ENCODE data around the gene PRSS50. TPM values are rescaled to one million over a fixed set of nuclear protein-coding genes. Genes with fewer than 3 reads are reported as not detected.

The PRSS50 gene
- total RNA-seq, 1 experiment from 2014 or later, result not detected

DNA sequence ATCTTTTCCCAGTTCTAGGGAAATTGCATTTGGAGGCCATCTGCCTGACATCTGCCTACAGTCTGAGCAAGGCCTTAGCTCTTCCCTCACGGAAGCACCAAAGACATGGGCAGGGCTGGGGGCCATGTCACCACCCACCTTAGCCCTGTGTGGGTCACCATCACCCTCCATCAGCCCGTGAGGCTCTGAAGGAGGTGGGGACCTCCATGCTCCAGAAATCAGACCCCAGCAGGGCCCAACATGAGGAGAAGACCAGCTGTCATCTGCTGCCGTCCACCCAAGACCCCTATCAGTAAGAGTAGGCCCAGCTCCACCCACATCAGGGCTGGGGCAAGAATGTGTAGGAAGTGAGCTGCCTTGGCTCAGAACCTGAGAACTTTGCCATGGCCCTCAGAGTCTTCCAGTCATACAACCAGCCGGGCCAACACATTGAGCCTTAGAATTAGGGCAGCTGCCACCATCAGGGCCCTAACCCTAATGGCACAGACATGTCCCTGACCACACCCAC, 14.6 kb downstream of the PRSS50 start:
- Histone ChIP-seq H3K27me3 (replicated peaks; ENCODE audit: control insufficient read depth, insufficient read depth, low read length) (no peaks in the 10 kb centered on the region; the same call in 1 of the 2 replicates), H3K36me3 (ENCODE audit: control insufficient read depth, insufficient read depth, low read length) (no peaks in the 10 kb centered on the region), H3K4me3 (ENCODE audit: low read depth, low read length) (no peak overlapping the region), H3K9me3 (no peaks in the 10 kb centered on the region), H3K4me1 (no peaks in the 10 kb centered on the region)
- TF ChIP-seq, protein P1, sequence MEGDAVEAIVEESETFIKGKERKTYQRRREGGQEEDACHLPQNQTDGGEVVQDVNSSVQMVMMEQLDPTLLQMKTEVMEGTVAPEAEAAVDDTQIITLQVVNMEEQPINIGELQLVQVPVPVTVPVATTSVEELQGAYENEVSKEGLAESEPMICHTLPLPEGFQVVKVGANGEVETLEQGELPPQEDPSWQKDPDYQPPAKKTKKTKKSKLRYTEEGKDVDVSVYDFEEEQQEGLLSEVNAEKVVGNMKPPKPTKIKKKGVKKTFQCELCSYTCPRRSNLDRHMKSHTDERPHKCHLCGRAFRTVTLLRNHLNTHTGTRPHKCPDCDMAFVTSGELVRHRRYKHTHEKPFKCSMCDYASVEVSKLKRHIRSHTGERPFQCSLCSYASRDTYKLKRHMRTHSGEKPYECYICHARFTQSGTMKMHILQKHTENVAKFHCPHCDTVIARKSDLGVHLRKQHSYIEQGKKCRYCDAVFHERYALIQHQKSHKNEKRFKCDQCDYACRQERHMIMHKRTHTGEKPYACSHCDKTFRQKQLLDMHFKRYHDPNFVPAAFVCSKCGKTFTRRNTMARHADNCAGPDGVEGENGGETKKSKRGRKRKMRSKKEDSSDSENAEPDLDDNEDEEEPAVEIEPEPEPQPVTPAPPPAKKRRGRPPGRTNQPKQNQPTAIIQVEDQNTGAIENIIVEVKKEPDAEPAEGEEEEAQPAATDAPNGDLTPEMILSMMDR (IDR thresholded peaks at IDR 0.05; ENCODE audit: insufficient read depth in 1 of 2, low read depth in 1 of 2, low read length in 1 of 2, severe bottlenecking in 1 of 2, unreplicated experiment in 1 of 2), result no peak
- Mint-ChIP-seq H3K9me3 (ENCODE audit: unreplicated experiment) (no peaks in the 10 kb centered on the region), H3K4me1 (ENCODE audit: low read depth, unreplicated experiment) (no peaks in the 10 kb centered on the region), H3K4me3 (ENCODE audit: unreplicated experiment) (no peak overlapping the region), H3K27me3 (ENCODE audit: insufficient read depth, unreplicated experiment) (peaks cover 6% of the 10 kb centered on the region), H3K36me3 (ENCODE audit: insufficient read depth, unreplicated experiment) (no peaks in the 10 kb centered on the region), H3K27ac (ENCODE audit: unreplicated experiment) (no peak overlapping the region)
- no peak for DNase-seq
- ChIA-PET POLR2A (no interaction called here), CTCF (interaction anchor here (0.8 to 2.3 kb wide), 2 partner anchors 173 to 207 kb away, joined by 3 to 5 read pairs; no protein-coding TSS in a partner anchor)
- intact Hi-C loops (cut with micrococcal nuclease; ENCODE audit: unreplicated experiment), result no loop called here
- no TSS peak for BruUV-seq (replicated peaks)

DNA sequence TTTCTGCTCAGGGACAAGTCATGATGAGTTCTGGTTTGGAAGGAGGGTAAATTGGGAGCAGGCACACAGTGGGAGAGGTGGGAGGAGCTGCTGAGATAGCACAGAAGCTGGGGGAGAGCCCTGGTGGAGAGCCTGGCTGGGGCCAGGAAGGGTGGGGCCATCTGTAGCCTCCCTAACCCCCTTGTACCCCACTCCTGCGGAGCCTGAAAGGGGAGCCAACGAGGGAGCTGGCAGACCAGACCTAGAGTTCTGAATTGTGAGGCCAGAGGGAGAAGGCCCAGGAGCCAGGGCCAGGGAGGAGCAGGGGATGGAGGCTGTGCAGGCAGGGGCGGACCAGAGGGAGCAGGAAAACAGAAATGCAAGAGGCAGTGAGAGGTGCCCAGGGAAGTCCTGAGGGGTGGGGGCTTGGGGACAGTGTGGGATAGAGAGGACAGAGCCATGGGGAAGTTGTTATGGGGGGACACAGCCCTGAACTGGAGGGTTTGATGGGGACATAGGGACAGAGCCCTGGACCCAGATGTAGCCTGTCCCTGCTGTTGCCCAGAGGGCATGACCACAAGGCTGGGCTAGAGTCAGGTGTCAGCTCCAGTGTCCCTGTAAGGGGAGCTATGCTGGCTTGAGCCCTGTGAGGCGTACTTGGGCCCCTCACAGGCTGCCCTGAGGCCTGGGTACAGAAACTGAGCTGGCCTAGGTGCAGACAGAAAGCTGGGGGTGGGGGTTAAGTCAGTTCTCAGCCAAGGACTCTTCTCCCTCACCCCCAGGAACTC, 15.2 kb downstream of the PRSS50 start:
- H3K4me3 ChIP-seq (ENCODE audit: low read depth, low read length), result no peak overlapping the region
- ChIA-PET CTCF (interaction anchor here (0.8 to 2.3 kb wide), 2 partner anchors 174 to 207 kb away, joined by 3 to 5 read pairs; no protein-coding TSS in a partner anchor), POLR2A (no interaction called here)
- H3K36me3 ChIP-seq (ENCODE audit: control insufficient read depth, insufficient read depth, low read length), result no peaks in the 10 kb centered on the region
- Mint-ChIP-seq H3K4me1 (ENCODE audit: low read depth, unreplicated experiment) (no peaks in the 10 kb centered on the region), H3K4me3 (ENCODE audit: unreplicated experiment) (no peak overlapping the region), H3K27me3 (ENCODE audit: insufficient read depth, unreplicated experiment) (peaks cover 6% of the 10 kb centered on the region), H3K27ac (ENCODE audit: unreplicated experiment) (no peak overlapping the region), H3K36me3 (ENCODE audit: insufficient read depth, unreplicated experiment) (no peaks in the 10 kb centered on the region), H3K9me3 (ENCODE audit: unreplicated experiment) (no peaks in the 10 kb centered on the region)
- no TSS peak for BruUV-seq (replicated peaks)
- DNase-seq, result no peak
- no peaks in the 10 kb centered on the region for H3K4me1 ChIP-seq
- no peaks in the 10 kb centered on the region for H3K9me3 ChIP-seq
- intact Hi-C loops (cut with micrococcal nuclease; ENCODE audit: unreplicated experiment), result no loop called here
- TF ChIP-seq, protein P1 (IDR thresholded peaks at IDR 0.05; ENCODE audit: insufficient read depth in 1 of 2, low read depth in 1 of 2, low read length in 1 of 2, severe bottlenecking in 1 of 2, unreplicated experiment in 1 of 2), result no peak
- no peaks in the 10 kb centered on the region; the same call in 1 of the 2 replicates for H3K27me3 ChIP-seq (replicated peaks; ENCODE audit: control insufficient read depth, insufficient read depth, low read length)

DNA sequence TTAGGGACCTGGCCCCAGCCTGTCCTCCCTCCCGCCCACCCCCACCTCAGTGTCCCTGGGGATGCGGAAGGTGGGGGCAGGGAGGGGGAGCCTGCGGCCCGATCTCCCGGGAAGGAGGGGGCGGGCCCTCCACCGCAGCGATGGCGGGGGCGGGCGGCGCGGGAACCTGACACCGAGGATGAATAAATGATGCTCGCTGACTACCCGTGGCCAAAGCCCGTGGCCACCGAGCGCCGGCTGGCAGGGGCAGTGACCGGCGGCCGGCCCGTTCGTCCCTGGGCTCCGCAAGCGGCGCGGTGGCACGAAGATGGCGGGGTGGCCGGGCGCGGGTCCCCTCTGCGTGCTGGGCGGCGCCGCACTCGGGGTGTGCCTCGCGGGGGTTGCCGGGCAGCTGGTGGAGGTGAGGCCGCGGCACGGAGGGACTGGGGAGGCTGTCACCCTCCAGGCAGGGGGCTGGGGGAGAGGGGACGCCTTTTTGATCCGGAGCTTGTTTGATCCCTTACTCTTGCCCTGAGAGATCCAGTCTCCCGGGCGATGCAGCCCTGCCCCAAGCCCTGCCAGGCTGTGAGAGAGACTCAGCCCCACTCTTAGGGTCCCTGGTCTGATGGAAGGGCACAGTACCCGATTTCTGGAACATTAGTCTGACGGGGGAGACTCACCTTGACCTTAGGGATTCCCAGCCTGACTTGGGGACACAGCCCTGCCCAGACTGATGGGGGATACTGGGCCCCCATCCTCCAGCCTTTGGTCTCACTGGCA, 16.3 kb downstream of the PRSS50 start, which contains the start of gene TMIE:
Gene TMIE, plus strand, starts transcription at position 212 of the 759 bp plus-strand sequence. Its CDS starts 96 bp downstream, at position 308.
- TF ChIP-seq, protein P1 (IDR thresholded peaks at IDR 0.05; ENCODE audit: insufficient read depth in 1 of 2, low read depth in 1 of 2, low read length in 1 of 2, severe bottlenecking in 1 of 2, unreplicated experiment in 1 of 2), result no peak
- Mint-ChIP-seq H3K27ac (ENCODE audit: unreplicated experiment) (no peak within 1 kb of the TSS), H3K9me3 (ENCODE audit: unreplicated experiment) (no peaks in the 10 kb centered on the region), H3K4me1 (ENCODE audit: low read depth, unreplicated experiment) (no peaks in the 10 kb centered on the region), H3K27me3 (ENCODE audit: insufficient read depth, unreplicated experiment) (peaks cover 6% of the 10 kb centered on the region), H3K4me3 (ENCODE audit: unreplicated experiment) (no peak within 1 kb of the TSS), H3K36me3 (ENCODE audit: insufficient read depth, unreplicated experiment) (no peaks in the 10 kb centered on the region)
- Histone ChIP-seq H3K4me3 (ENCODE audit: low read depth, low read length) (peak within 1 kb of the TSS; percentile 18), H3K9me3 (no peaks in the 10 kb centered on the region), H3K4me1 (no peaks in the 10 kb centered on the region), H3K36me3 (ENCODE audit: control insufficient read depth, insufficient read depth, low read length) (no peaks in the 10 kb centered on the region), H3K27me3 (replicated peaks; ENCODE audit: control insufficient read depth, insufficient read depth, low read length) (no peaks in the 10 kb centered on the region; the same call in 1 of the 2 replicates)
- DNase-seq, result no peak
- POLR2A ChIA-PET, result no interaction called here
- CTCF ChIA-PET, result interaction anchor here (2.3 kb wide), 1 partner anchor 208 kb away, joined by 5 read pairs; no protein-coding TSS in a partner anchor
- no TSS peak for BruUV-seq (replicated peaks)
- intact Hi-C loops (cut with micrococcal nuclease; ENCODE audit: unreplicated experiment), result no loop called here
